Vagina (tissue), 2 donors: ENCODE data around the gene PCAT7.

Source experiments
- CTCF ChIP-seq, 3 experiments: fragments of 450-650 bp in 2 of 3; fragments of 200-600 bp in 1 of 3; sonication (generic) in 1 of 3; IDR thresholded peaks; one replicate each; pipeline ENCODE4 v1.5.1; 2017 to 2019; ENCODE audit warnings: antibody characterized with exemption in 3 of 3, mild to moderate bottlenecking in 2 of 3, moderate library complexity in 2 of 3
- POLR2AphosphoS5 ChIP-seq, 2 donors: sonication (generic); formaldehyde crosslinking; IDR thresholded peaks; one replicate each; pipeline ENCODE4 v1.9.0; 2017; ENCODE audit warnings: antibody characterized with exemption in 2 of 2, mild to moderate bottlenecking in 2 of 2, low read depth in 1 of 2; ENCODE audit not compliant: insufficient read depth in 1 of 2

- TF ChIP-seq CTCF (IDR thresholded peaks at IDR 0.05) (no peak), POLR2AphosphoS5 (IDR thresholded peaks at IDR 0.05; ENCODE audit: insufficient read depth in 1 of 2, low read depth in 1 of 2) (no peak)
These were observed 55.3 kb downstream of the PCAT7 start for GRCh38 chr9:94610181-94610606.
